GM23338 (cell line): ENCODE measurements around the gene SPRY4. TPM values are rescaled to one million over a fixed set of nuclear protein-coding genes. Genes with fewer than 3 reads are reported as not detected.

Experiments used
- ATAC-seq: fragments of 200-7000 bp; cut with Tn5 transposase; 3 replicates; pipeline ENCODE4 v1.9.1; 2020
- DNase-seq: peaks from one replicate; pipeline ENCODE4 v3.0.0-alpha.2; 2015; ENCODE audit warnings: low spot score
- H2AFZ ChIP-seq: fragments of 200-600 bp; sonication (generic); 2 replicates; pipeline ENCODE4 v1.8.0; 2016; ENCODE audit warnings: antibody characterized with exemption, mild to moderate bottlenecking, moderate library complexity
- H3F3A ChIP-seq: fragments of 200-600 bp; sonication (generic); replicated peaks from 2 replicates; pipeline ENCODE4 v1.8.0; 2017; ENCODE audit warnings: antibody characterized with exemption, mixed run types, low read depth
- H3K27ac ChIP-seq: fragments of 200-600 bp; sonication (generic); 2 replicates; pipeline ENCODE4 v1.6.1; 2016; ENCODE audit warnings: low read depth
- H3K27me3 ChIP-seq: fragments of 200-600 bp; sonication (generic); 2 replicates; pipeline ENCODE4 v1.8.0; 2016; ENCODE audit warnings: mild to moderate bottlenecking, mixed run types, moderate library complexity; ENCODE audit not compliant: insufficient read depth
- H3K36me3 ChIP-seq: fragments of 200-600 bp; sonication (generic); 2 replicates; pipeline ENCODE4 v1.8.0; 2016; ENCODE audit warnings: mild to moderate bottlenecking; ENCODE audit not compliant: insufficient read depth
- H3K4me1 ChIP-seq: fragments of 200-600 bp; sonication (generic); 2 replicates; pipeline ENCODE4 v1.8.0; 2016; ENCODE audit warnings: mild to moderate bottlenecking, moderate library complexity; ENCODE audit not compliant: insufficient read depth
- H3K4me2 ChIP-seq: fragments of 200-600 bp; sonication (generic); 2 replicates; pipeline ENCODE4 v1.7.1; 2017; ENCODE audit warnings: mixed run types
- H3K4me3 ChIP-seq: fragments of 200-600 bp; sonication (generic); 2 replicates; pipeline ENCODE4 v1.6.1; 2016; ENCODE audit warnings: mixed run types
- H3K79me2 ChIP-seq: fragments of 200-600 bp; sonication (generic); replicated peaks from 2 replicates; pipeline ENCODE4 v1.8.0; 2017; ENCODE audit warnings: mild to moderate bottlenecking; ENCODE audit not compliant: insufficient read depth
- H3K9me2 ChIP-seq: fragments of 200-600 bp; sonication (generic); 2 replicates; pipeline ENCODE4 v1.8.0; 2017; ENCODE audit not compliant: insufficient read depth
- H4K20me1 ChIP-seq: fragments of 200-600 bp; sonication (generic); replicated peaks from 2 replicates; pipeline ENCODE4 v1.8.0; 2017; ENCODE audit warnings: mild to moderate bottlenecking; ENCODE audit not compliant: insufficient read depth
- H3K27ac Mint-ChIP-seq: 2 replicates; pipeline ENCODE4 v1.8.0; 2020; ENCODE audit warnings: inconsistent platforms, mild to moderate bottlenecking, moderate library complexity, mixed read lengths
- H3K27me3 Mint-ChIP-seq: 3 replicates; pipeline ENCODE4 v1.8.0; 2022; ENCODE audit warnings: low read depth, mild to moderate bottlenecking, moderate library complexity, mixed read lengths, inconsistent platforms; ENCODE audit not compliant: insufficient read depth, poor library complexity
- H3K36me3 Mint-ChIP-seq: 3 replicates; pipeline ENCODE4 v1.8.0; 2021; ENCODE audit warnings: low read depth, mild to moderate bottlenecking, inconsistent platforms, moderate library complexity, mixed read lengths
- H3K4me1 Mint-ChIP-seq: 3 replicates; pipeline ENCODE4 v1.8.0; 2020; ENCODE audit warnings: mild to moderate bottlenecking, inconsistent platforms, mixed read lengths
- H3K4me3 Mint-ChIP-seq: 3 replicates; pipeline ENCODE4 v1.8.0; 2021; ENCODE audit warnings: moderate library complexity, mild to moderate bottlenecking, inconsistent platforms, mixed read lengths
- H3K9me3 Mint-ChIP-seq: 3 replicates; pipeline ENCODE4 v1.8.0; 2020; ENCODE audit warnings: moderate library complexity, mild to moderate bottlenecking, inconsistent platforms, mixed read lengths
- CREB1 ChIP-seq: fragments of 250-450 bp; sonication (Bioruptor Pico); IDR thresholded peaks from 2 replicates; pipeline ENCODE4 v1.5.0; 2020; ENCODE audit warnings: low read depth, mild to moderate bottlenecking, moderate library complexity
- EZH2 ChIP-seq: fragments of 200-600 bp; sonication (generic); IDR thresholded peaks from one replicate; pipeline ENCODE4 v1.8.0; 2017; ENCODE audit warnings: antibody characterized with exemption, mild to moderate bottlenecking, low read depth; ENCODE audit not compliant: unreplicated experiment
- JUNB ChIP-seq: IDR thresholded peaks from one replicate; pipeline ENCODE4 v1.6.1; 2016; ENCODE audit warnings: antibody characterized with exemption; ENCODE audit not compliant: unreplicated experiment
- NANOG ChIP-seq: IDR thresholded peaks from 2 replicates; pipeline ENCODE4 v1.6.1; 2016; ENCODE audit warnings: antibody characterized with exemption, borderline replicate concordance
- POLR2AphosphoS5 ChIP-seq: IDR thresholded peaks from 2 replicates; pipeline ENCODE4 v1.6.1; 2016; ENCODE audit warnings: antibody characterized with exemption, low read depth
- ZNF331 ChIP-seq: fragments of 250-450 bp; sonication (Bioruptor Pico); IDR thresholded peaks from 2 replicates; pipeline ENCODE4 v1.5.0; 2020; ENCODE audit warnings: low read depth, mild to moderate bottlenecking, moderate library complexity
- polyA plus RNA-seq: library from polyadenylated mRNA; unstranded; fragments of >200 nt; fragmentation: Nextera tagmentation; extraction: Ambion mirVana; gene quantifications from 2 replicates; pipeline ENCODE4 v1.2.1, GENCODE V29; 2016
- total RNA-seq: library from RNA; depleted of rRNA; stranded (reverse); fragments of >200 nt; shearing (Covaris generic); gene quantifications from 2 replicates; pipeline ENCODE4 v1.2.3, GENCODE V29; 2014
- TF ChIP-seq, protein P1 (sequence below): fragments of 250-450 bp; sonication (Bioruptor Pico); IDR thresholded peaks from 2 replicates; pipeline ENCODE4 v1.5.0; 2020; ENCODE audit warnings: mild to moderate bottlenecking, moderate library complexity
- TF ChIP-seq, protein P2 (sequence below), 2 experiments: fragments of 200-600 bp in 1 of 2; sonication (generic) in 1 of 2; conservative IDR thresholded peaks; 2 replicates each; pipeline versions ENCODE4 v1.5.1 to v1.6.1; 2016 to 2017; ENCODE audit warnings: antibody characterized with exemption in 2 of 2, low read depth in 2 of 2, mild to moderate bottlenecking in 2 of 2, moderate library complexity in 1 of 2

Gene SPRY4
- total and polyA plus RNA-seq, 2 experiments from 2014 or later: 70.6 to 240 TPM

DNA sequence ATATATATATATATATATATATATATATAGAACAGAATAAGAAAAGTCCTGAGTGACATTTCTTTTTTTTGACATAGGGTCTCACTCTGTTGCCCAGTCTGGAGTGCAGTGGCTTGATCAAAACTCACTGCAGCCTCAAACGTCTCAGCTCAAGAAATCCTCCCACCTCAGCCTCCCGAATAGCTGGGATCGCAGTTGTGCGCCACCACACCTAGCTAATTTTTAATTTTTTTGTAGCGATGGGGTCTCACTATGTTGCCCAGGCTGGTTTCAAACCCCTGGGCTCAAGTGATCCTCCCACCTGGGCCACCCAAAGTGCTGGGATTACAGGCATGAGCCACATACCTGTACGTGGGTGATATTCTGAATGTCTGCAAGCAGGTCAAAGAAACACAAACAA is 48.3 kb downstream of the SPRY4 start (continued):
- TF ChIP-seq, protein P1, sequence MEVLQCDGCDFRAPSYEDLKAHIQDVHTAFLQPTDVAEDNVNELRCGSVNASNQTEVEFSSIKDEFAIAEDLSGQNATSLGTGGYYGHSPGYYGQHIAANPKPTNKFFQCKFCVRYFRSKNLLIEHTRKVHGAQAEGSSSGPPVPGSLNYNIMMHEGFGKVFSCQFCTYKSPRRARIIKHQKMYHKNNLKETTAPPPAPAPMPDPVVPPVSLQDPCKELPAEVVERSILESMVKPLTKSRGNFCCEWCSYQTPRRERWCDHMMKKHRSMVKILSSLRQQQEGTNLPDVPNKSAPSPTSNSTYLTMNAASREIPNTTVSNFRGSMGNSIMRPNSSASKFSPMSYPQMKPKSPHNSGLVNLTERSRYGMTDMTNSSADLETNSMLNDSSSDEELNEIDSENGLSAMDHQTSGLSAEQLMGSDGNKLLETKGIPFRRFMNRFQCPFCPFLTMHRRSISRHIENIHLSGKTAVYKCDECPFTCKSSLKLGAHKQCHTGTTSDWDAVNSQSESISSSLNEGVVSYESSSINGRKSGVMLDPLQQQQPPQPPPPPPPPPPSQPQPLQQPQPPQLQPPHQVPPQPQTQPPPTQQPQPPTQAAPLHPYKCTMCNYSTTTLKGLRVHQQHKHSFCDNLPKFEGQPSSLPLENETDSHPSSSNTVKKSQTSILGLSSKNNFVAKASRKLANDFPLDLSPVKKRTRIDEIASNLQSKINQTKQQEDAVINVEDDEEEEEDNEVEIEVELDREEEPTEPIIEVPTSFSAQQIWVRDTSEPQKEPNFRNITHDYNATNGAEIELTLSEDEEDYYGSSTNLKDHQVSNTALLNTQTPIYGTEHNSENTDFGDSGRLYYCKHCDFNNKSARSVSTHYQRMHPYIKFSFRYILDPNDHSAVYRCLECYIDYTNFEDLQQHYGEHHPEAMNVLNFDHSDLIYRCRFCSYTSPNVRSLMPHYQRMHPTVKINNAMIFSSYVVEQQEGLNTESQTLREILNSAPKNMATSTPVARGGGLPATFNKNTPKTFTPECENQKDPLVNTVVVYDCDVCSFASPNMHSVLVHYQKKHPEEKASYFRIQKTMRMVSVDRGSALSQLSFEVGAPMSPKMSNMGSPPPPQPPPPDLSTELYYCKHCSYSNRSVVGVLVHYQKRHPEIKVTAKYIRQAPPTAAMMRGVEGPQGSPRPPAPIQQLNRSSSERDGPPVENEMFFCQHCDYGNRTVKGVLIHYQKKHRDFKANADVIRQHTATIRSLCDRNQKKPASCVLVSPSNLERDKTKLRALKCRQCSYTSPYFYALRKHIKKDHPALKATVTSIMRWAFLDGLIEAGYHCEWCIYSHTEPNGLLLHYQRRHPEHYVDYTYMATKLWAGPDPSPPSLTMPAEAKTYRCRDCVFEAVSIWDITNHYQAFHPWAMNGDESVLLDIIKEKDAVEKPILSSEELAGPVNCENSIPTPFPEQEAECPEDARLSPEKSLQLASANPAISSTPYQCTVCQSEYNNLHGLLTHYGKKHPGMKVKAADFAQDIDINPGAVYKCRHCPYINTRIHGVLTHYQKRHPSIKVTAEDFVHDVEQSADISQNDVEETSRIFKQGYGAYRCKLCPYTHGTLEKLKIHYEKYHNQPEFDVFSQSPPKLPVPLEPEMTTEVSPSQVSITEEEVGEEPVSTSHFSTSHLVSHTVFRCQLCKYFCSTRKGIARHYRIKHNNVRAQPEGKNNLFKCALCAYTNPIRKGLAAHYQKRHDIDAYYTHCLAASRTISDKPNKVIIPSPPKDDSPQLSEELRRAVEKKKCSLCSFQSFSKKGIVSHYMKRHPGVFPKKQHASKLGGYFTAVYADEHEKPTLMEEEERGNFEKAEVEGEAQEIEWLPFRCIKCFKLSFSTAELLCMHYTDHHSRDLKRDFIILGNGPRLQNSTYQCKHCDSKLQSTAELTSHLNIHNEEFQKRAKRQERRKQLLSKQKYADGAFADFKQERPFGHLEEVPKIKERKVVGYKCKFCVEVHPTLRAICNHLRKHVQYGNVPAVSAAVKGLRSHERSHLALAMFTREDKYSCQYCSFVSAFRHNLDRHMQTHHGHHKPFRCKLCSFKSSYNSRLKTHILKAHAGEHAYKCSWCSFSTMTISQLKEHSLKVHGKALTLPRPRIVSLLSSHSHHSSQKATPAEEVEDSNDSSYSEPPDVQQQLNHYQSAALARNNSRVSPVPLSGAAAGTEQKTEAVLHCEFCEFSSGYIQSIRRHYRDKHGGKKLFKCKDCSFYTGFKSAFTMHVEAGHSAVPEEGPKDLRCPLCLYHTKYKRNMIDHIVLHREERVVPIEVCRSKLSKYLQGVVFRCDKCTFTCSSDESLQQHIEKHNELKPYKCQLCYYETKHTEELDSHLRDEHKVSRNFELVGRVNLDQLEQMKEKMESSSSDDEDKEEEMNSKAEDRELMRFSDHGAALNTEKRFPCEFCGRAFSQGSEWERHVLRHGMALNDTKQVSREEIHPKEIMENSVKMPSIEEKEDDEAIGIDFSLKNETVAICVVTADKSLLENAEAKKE (CRISPR knock-in tag): no peak
- no peak for TF ChIP-seq NANOG
- no peak for TF ChIP-seq POLR2AphosphoS5

DNA sequence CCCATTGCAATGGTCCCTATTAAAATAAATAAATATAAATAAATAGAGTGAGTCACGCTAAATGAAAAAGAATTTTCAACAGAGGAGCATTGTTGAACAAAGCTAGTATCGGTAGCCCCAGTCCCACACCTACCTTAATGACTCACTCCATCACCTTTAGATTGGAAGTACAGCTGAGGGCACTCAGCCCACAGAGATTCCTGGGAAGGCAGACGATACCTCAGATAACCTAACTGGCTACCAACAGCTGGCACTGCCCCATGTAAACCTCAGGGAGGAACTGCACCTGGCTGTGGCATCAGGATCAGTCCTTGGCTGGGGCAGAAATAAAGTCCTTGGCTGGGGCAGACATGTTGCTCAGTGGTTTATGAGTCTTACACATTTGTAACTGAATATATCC is 49.3 kb downstream of the SPRY4 start:
- Histone ChIP-seq H3K36me3 (no peaks in the 10 kb centered on the region), H2AFZ (no peak overlapping the region), H3F3A (peaks cover 9% of the 10 kb centered on the region; the same call in 1 of the 2 replicates), H3K4me3 (no peak overlapping the region), H3K27me3 (no peaks in the 10 kb centered on the region), H4K20me1 (no peaks in the 10 kb centered on the region), H3K27ac (no peak overlapping the region), H3K9me2 (0 out of 2 replicates have a peak, but pooled peaks cover 3% of the 10 kb centered on the region), H3K79me2 (no peaks in the 10 kb centered on the region), H3K4me1 (peaks cover 22% of the 10 kb centered on the region), H3K4me2 (no peak overlapping the region)
- H3K36me3 Mint-ChIP-seq: no peaks in the 10 kb centered on the region
- H3K4me3 Mint-ChIP-seq: no peak overlapping the region
- no peak for ATAC-seq
- H3K4me1 Mint-ChIP-seq: peaks cover 30% of the 10 kb centered on the region
- H3K27ac Mint-ChIP-seq: no peak overlapping the region
- peaks cover 9% of the 10 kb centered on the region for H3K27me3 Mint-ChIP-seq
- H3K9me3 Mint-ChIP-seq: no peaks in the 10 kb centered on the region
- DNase-seq: no peak
- TF ChIP-seq CREB1 (CRISPR knock-in tag) (no peak), JUNB (no peak), ZNF331 (CRISPR knock-in tag) (no peak), EZH2 (no peak), POLR2AphosphoS5 (no peak)
- TF ChIP-seq, protein P2, sequence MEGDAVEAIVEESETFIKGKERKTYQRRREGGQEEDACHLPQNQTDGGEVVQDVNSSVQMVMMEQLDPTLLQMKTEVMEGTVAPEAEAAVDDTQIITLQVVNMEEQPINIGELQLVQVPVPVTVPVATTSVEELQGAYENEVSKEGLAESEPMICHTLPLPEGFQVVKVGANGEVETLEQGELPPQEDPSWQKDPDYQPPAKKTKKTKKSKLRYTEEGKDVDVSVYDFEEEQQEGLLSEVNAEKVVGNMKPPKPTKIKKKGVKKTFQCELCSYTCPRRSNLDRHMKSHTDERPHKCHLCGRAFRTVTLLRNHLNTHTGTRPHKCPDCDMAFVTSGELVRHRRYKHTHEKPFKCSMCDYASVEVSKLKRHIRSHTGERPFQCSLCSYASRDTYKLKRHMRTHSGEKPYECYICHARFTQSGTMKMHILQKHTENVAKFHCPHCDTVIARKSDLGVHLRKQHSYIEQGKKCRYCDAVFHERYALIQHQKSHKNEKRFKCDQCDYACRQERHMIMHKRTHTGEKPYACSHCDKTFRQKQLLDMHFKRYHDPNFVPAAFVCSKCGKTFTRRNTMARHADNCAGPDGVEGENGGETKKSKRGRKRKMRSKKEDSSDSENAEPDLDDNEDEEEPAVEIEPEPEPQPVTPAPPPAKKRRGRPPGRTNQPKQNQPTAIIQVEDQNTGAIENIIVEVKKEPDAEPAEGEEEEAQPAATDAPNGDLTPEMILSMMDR (conservative IDR thresholded peaks at IDR 0.05; ENCODE audit: low read depth in 2 of 2): no peak
- TF ChIP-seq, protein P1 (CRISPR knock-in tag): no peak
